ENCODE results near the gene CISD3.

The CISD3 gene

DNA sequence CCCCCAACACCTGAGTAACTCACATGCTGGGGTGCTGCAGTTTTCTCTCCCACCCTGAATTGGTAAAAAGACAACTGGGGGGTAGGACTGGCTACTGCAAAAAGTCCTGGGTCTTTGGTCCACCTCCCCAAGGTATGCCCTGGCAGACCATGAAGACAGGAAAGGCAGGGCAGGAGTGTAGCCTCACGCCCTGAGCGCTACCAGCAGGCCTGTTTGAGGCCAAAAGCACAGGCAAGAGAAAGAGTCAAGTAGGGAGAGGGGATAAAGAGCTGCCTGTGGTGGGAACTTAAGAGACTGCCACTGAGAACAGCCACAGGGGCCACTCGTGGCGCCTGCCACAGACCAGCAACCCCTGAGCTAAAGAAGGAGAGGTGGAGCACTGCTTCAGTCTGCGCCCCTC lies 36.2 kb downstream of the CISD3 start:
- no peak for DNase-seq (ENCODE audit: low spot score)
- no peak for FAIRE-seq

DNA sequence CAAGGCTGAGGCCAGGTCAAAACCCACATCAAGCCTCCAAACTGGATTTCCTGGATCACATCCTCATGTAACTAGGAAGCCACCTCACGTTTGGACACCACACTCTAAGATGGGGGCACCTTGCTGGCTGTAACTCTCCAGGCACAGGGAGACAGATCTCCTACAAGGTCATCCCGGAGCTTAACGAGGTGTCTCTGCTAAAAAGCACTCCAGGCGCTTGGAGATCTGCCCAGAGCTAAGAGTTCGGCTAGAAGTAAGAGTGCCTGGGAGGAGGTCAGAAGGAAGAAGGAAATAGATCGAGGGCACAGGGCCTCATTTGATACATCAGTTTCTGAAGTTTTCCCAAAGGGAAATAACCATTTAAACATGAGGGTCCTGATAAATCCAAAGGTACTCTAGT lies 38.3 kb downstream of the CISD3 start:
- no peak for DNase-seq (ENCODE audit: low spot score)
- no peak for FAIRE-seq

DNA sequence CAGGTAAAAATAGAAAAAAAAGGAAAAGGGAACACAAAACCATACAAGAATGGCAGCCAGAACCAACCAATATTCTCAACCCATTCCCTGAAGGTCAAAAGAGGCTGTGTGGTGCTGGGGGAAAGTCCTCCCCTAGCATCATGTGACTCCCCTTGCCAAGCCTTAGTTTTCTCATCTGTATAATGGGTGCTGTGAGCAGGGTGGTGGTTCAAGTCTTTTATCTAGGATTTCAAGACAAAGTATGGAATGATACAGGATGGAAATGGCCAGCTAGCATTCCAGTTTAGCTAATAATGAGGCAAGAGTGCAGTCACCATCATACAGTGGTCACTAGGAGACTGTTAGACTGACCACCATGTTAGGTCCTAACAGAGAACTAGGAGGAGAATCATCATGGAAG lies 43.1 kb downstream of the CISD3 start:
- FAIRE-seq (no peak), DNase-seq (ENCODE audit: low spot score) (no peak)

DNA sequence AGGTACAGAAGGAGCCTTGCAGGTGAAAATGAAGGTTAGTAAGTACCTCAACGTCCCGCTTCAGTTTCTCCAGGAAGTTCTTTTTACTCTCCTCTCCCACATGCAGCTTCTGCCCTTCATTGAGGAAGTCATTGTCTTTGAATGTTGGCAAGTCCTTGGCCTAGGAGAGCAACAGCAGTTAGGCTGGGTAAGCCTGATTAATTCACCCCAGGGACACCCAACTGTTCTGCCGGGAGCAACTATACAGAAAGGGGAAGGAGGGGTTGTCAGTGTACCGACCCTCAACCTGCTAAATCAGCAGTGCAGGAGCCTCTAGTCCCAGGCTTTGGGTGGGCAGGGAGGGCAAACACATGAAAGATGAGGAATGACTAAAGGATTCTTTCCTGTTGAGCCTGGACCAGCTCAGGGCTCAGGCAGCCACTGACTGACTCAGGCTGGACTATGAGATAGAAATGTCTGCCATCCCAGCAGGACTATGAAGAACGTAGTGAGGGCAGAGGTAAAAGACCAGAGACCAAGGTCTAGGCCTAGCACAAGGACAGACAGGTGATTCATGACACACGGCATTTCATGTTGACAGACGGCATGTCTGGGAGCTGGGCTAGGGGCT lies 47.6 kb downstream of the CISD3 start:
- no peak for DNase-seq (ENCODE audit: low spot score)

DNA sequence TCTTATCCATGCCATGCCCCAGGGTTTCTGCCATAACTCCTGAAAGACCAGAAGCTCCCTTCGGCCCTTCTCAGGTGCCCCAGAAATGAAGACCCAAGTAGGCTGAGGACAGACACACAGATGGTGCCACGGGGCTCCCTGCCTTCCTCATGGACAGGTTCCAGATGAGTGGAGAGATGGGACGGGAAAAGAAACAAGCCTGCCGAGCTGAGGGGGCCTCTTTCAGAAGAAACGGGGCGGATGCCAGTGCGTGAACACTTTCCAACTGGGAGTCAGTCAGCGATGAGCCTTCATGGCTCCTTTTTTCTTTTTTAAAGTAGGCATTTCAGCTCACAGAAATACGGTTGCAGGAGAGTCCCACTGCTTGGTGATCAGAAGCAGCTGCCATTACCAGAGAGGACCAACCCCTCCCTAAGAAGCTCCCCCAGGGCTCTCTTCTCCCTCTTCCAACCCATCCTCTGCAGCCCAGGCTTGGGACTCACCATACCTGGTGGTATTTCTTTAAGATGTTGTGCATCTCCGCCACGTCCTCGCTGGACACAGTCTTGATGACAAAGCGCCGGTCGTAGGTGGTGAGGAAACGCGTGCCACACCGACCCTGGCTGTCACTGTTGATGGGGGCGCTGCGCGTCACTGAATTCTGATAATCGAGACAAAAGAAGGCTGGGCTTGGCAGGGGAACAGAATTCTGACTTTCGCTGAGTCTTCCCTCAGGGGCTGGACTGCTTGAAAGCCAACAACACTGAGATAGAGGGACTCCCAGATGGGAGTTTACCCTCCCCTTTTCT lies 50.0 kb downstream of the CISD3 start:
- DNase-seq (ENCODE audit: low spot score) (no peak), FAIRE-seq (no peak)

More for the DNA sequence above, 47.6 kb downstream of the CISD3 start:
- no peak for FAIRE-seq

DNA sequence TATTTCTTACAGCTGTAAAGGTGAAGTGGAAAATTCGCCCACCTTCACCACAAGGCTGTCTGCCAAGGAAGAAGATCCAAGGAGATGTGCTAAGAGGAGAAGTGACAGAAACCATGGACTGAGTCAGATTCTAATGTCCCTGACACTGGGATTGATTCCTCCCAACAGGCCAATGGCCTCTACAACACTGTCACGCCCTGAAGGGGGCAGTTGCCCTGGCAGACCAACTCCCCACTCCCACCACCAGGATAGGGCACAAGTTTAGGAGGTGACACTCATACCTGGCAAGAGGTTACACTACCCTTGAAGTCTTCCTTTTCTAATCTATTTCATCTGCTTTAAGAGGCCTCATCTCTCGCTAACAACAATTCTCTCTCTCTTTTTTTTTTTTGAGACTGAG lies 53.1 kb downstream of the CISD3 start:
- no peak for DNase-seq (ENCODE audit: low spot score)
- no peak for FAIRE-seq
